GM18526 (cell line): Measurements from ENCODE around the gene REG4.

Source experiments
- POLR2A ChIP-seq: IDR thresholded peaks from 3 replicates; pipeline ENCODE4 v1.6.1; 2011; ENCODE audit not compliant: insufficient read length; ENCODE audit errors: extremely low read depth

Gene REG4

GRCh38 chr1:119811387-119811786 is at the start of gene REG4:
Gene REG4 (minus strand): TSS chr1:119811460. CDS start chr1:119808769, 2,691 bp downstream.
- no peak for TF ChIP-seq POLR2A

- no peak for TF ChIP-seq POLR2A
Observed at GRCh38 chr1:119859647-119860046, 48.4 kb upstream of the REG4 start.

DNA sequence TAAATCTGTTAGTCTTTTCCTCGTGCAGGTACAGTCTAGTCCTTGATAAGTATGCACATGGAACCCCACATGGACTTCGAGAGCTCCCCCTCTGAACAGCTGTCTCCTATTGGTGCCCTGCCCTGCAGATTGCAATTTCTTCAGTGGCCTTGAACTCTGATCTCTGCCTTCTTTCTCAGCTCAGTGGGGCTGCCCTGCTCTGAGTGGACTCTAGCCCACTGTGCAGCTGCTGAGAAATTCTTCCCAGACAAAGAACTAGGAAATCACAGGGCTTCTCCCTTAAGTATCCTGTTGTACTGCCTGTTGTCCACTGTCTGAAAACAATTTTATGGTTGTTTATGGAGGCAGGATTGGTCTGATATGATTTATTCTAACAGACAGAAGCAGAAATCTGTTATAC is 46.9 kb upstream of the REG4 start:
- no peak for TF ChIP-seq POLR2A

- no peak for TF ChIP-seq POLR2A
Observed at GRCh38 chr1:119853155-119853554, 41.9 kb upstream of the REG4 start.

DNA sequence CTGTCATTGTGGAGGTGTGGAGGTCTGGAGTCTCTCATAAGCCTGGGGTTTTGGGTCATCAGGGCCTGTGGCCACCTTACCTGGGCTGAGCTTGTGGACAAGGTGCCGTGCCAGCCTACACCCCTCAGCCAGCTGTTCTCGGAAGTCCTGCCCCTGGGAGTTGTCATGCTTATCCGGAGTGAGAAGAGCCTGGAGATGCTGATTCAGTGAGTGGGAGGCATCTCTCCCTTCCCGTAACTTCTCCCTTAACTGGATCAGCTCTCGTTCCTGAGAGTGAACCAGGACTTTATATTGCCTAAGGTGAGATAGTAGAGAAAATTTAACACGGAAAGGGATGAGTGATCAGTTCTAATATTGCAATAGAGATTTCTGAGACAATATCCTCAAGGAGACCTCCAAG is 30.0 kb upstream of the REG4 start:
- TF ChIP-seq POLR2A = no peak

GRCh38 chr1:119840745-119841144 is 29.5 kb upstream of the REG4 start:
- TF ChIP-seq POLR2A = no peak

DNA sequence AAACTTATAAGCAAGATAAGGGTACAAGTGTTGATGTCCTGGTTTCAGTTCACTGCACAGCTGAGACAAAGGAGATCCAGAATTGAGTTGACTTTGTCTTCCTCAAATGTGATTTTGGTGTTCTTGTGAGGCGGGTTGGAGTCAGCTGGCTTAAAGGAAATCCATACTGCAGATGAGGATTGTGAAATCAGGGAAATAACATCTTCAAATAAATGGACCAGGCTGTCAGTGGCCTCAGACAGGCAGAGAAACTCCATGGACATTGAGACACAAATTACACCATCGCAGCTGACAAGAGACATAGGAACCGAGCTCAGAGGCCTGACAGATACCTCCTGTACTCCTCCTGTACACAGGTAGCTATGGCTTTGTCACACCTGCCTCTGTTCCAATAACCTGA is 27.0 kb upstream of the REG4 start:
- TF ChIP-seq POLR2A = no peak

DNA sequence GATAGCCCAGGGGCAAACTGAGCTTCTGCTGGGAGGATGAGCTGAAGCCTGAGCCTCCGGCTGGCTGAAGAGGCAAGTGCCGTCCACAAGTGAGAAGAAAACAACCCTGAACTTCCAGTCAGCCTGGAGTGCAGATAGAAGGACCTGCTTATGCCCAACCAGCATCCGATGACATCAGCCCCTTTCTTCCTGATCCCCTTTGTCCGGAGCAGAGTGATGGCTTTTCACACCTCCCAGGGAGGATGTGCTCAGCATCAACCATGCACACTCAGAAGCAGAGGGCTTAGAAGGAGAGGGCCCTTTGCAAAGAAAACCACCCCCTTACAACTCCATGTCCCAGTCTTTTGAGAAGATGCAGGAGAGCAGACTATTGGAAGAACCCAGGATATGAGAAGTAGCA is 23.7 kb upstream of the REG4 start:
- TF ChIP-seq POLR2A = no peak

GRCh38 chr1:119831027-119831426 is 19.8 kb upstream of the REG4 start:
- TF ChIP-seq POLR2A = no peak

- no peak for TF ChIP-seq POLR2A
Observed at GRCh38 chr1:119829625-119830024, 18.4 kb upstream of the REG4 start.

DNA sequence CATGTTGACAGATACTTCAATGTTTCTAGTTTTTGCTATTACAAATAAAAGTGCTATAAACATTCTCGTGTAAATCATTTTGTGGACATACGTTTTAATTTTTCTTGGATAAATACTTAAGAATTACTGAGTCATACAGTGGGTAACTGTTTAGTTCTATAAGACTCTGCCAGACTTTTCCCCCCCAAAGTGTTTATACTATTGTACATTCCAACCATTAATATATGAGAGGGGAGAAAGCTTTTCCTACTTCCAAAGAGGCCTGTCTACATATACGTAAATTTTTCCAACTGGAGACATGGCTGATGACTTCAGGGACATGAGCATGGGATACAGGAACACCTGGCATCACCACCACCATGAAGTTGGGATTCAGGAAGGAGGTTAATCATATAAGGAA is 17.0 kb upstream of the REG4 start:
- TF ChIP-seq POLR2A = no peak

DNA sequence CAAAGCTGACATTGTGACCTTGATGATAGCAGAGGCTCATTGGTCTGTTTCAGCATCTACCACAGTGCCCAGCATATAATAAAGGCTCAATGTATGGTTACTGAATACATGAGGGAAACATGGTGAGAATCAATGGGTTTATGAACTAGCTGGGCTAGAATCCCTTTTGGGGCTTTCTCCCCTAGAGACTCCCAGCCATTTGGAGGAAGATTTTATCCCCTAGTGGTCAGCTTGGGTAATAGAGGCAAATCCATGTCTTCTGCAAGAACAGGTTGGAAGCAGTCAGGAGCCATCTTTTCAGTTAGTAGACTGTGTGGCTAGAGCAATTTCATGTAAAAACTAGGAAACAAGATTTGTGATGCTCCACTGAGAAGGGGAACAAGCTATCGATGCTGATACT is 15.8 kb upstream of the REG4 start:
- TF ChIP-seq POLR2A = no peak

GRCh38 chr1:119822406-119822805 is 11.1 kb upstream of the REG4 start:
- no peak for TF ChIP-seq POLR2A

DNA sequence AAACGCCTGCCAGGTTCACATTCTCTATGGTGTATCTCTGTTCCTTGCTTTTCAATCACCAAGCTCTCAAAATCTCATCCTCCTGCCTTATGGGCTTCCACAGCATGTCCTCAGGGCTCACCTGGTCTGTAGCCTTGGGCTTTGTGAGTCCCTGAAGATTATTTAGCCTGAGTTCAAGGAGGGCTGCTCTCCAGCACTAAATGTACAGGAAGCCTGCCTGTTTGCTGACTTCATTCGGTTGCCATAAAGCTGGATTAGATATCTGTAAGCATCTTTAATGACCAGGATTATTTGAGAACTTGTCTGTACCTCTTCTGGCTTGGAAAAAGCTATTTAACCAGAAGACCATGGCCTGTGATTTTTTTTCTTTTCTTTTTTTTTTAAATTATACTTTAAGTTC is 6.9 kb upstream of the REG4 start:
- TF ChIP-seq POLR2A = no peak

- TF ChIP-seq POLR2A = no peak
Observed at GRCh38 chr1:119816407-119816806, 5.1 kb upstream of the REG4 start.

GRCh38 chr1:119815928-119816327 is 4.7 kb upstream of the REG4 start:
- no peak for TF ChIP-seq POLR2A

DNA sequence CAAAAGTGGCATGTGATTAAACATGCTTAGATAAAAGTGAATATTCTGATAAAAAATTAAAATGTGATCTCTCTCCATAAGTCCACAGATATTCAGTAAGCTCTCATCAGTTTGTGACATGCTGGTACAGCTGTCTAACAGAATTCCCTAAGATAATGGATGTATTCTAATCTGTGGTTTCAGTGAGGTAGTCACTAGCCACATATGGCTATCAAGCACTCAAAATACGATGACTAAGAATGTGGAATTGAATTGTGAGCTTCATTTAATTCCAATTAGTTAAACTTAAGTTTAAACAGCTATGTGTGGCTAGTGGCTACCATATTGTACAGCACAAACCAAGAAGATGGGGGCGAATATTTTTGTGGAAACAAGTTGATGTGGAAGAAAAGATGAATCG is 4.1 kb upstream of the REG4 start:
- no peak for TF ChIP-seq POLR2A

GRCh38 chr1:119814288-119814687 is 3.0 kb upstream of the REG4 start:
- no peak for TF ChIP-seq POLR2A
